Adrenal gland (tissue), 12 donors: ENCODE results near the gene SLC35A4. TPM values are rescaled to one million over a fixed set of nuclear protein-coding genes. Genes with fewer than 3 reads are reported as not detected.
A peak's percentile ranks its signal among the peaks of the same experiment; 100 is the strongest.

Source experiments
- DNase-seq, 7 donors: peaks; one replicate each; pipeline ENCODE4 v3.0.0-alpha.2; 2019 to 2020
- H3K27ac ChIP-seq, 5 donors: fragments of 200-600 bp; sonication (generic) in 4 of 5; 1 replicate in 3 of 5; 2 replicates in 2 of 5; pipeline versions ENCODE4 v1.5.1 to v1.8.0; 2016 to 2020; ENCODE audit warnings: mild to moderate bottlenecking in 1 of 5
- H3K27me3 ChIP-seq: fragments of 200-600 bp; 2 replicates; pipeline ENCODE4 v1.8.0; 2021
- H3K36me3 ChIP-seq, 2 donors: fragments of 200-600 bp; replicated peaks in 1 of 2; 1 replicate in 1 of 2; 2 replicates in 1 of 2; pipeline versions ENCODE4 v1.5.1 to v1.8.0; 2018 to 2022
- H3K4me1 ChIP-seq, 2 donors: fragments of 200-600 bp; replicated peaks in 1 of 2; 1 replicate in 1 of 2; 2 replicates in 1 of 2; pipeline versions ENCODE4 v1.5.1 to v1.8.0; 2018 to 2021
- H3K4me3 ChIP-seq, 4 donors: fragments of 200-600 bp; sonication (generic) in 3 of 4; one replicate each; pipeline ENCODE4 v1.5.1; 2016 to 2018
- H3K9me3 ChIP-seq, 3 donors: fragments of 200-600 bp; sonication (generic) in 1 of 3; replicated peaks in 1 of 3; 1 replicate in 2 of 3; 2 replicates in 1 of 3; pipeline versions ENCODE4 v1.5.1 to v1.8.0; 2016 to 2021
- POLR2A ChIP-seq, 2 donors: fragments of 450-650 bp; IDR thresholded peaks; one replicate each; pipeline ENCODE4 v1.6.1; 2017; ENCODE audit warnings: antibody characterized with exemption in 2 of 2, mild to moderate bottlenecking in 2 of 2, moderate library complexity in 1 of 2
- WGBS, 4 donors: extraction: QIAGEN DNeasy Blood & Tissue Kit in 2 of 4; methylation state at CpG; one replicate each; pipeline versions ENCODE4 v1.1.5 to v1.1.7; 2013 to 2017; 5-methylcytosine and 5-hydroxymethylcytosine counted together
- intact Hi-C, 2 donors: fragments of 100-400 bp; cut with DNase I; formaldehyde crosslinking; loops; one replicate each; pipeline versions ENCODE4 v1.14.1 to v1.15.0; 2022 to 2023
- polyA plus RNA-seq, 3 donors: library from polyadenylated mRNA; stranded (reverse); fragments of 200-250 nt in 2 of 3; fragments of 350-450 nt in 1 of 3; fragmentation: Illumina TruSeq in 1 of 3; extraction: RNeasy Lipid Tissue Mini Kit (QIAGEN cat#74804) in 1 of 3; gene quantifications; one replicate each; pipeline ENCODE4 v1.2.3, GENCODE V29; 2013 to 2014
- total RNA-seq, 9 donors: library from RNA; depleted of rRNA in 4 of 9; stranded (reverse); fragments of >200 nt in 4 of 9; fragments of 120-200 nt in 1 of 9; fragmentation: NEBNext Ultra II Directional in 1 of 9; extraction: Animal tissue kit (Norgen Biotek cat#: 25700) in 1 of 9; gene quantifications; one replicate each; pipeline versions ENCODE4 v1.1.0 to v1.2.4, GENCODE V29; 2013 to 2023
- TF ChIP-seq, protein P1 (sequence below), 6 experiments: fragments of 450-650 bp in 4 of 6; fragments of 200-600 bp in 2 of 6; sonication (generic) in 1 of 6; IDR thresholded peaks; 1 replicate in 5 of 6; 2 replicates in 1 of 6; pipeline versions ENCODE4 v1.5.1 to v1.8.0; 2016 to 2021; ENCODE audit warnings: antibody characterized with exemption in 6 of 6, mild to moderate bottlenecking in 2 of 6, moderate library complexity in 1 of 6
- donor health status: healthy with polysubstance abuse.
- donor health status: Bipolar disorder and iron deficiency.
- donor health status: DM: yes; HTN: yes; CAD: no.
- donor health status: DM: no; HTN: no; CAD: no.
- donor health status: DM: no; HTN: no; CAD: no.
- donor health status: DM: yes; HTN: yes; CAD: no.

Gene SLC35A4
- total and polyA plus RNA-seq, 12 donors = 17.3 to 135 (median 82.2) TPM

DNA sequence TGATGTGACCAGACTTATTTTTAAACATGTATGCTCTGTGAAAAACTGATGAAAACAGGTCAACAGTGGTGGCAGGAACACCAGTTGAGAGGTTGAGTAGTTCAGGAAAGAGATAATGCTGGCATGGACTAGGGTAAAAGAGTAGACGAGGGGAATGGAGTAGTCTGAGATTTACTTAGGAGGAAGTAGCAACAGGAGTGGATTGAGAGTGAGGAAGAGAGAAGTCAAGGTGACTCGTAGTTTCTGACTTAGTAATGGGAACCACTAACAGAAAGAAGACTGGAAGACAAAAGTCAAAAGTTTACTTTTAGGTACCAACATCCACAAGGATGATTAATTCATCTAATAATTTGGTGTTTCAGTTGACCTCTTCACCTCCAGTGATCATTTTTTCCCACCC lies 11.0 kb upstream of the SLC35A4 start:
- no peaks in the 10 kb centered on the region for H3K27me3 ChIP-seq
- no peaks in the 10 kb centered on the region for H3K9me3 ChIP-seq
- DNase-seq = no peak
- 68 to 78% (median 76%) methylated on average over 2 of the region's 2 CpGs for WGBS, 4 donors
- TF ChIP-seq, protein P1, sequence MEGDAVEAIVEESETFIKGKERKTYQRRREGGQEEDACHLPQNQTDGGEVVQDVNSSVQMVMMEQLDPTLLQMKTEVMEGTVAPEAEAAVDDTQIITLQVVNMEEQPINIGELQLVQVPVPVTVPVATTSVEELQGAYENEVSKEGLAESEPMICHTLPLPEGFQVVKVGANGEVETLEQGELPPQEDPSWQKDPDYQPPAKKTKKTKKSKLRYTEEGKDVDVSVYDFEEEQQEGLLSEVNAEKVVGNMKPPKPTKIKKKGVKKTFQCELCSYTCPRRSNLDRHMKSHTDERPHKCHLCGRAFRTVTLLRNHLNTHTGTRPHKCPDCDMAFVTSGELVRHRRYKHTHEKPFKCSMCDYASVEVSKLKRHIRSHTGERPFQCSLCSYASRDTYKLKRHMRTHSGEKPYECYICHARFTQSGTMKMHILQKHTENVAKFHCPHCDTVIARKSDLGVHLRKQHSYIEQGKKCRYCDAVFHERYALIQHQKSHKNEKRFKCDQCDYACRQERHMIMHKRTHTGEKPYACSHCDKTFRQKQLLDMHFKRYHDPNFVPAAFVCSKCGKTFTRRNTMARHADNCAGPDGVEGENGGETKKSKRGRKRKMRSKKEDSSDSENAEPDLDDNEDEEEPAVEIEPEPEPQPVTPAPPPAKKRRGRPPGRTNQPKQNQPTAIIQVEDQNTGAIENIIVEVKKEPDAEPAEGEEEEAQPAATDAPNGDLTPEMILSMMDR (IDR thresholded peaks at IDR 0.05) = no peak
- TF ChIP-seq POLR2A (IDR thresholded peaks at IDR 0.05) = no peak
- no peak overlapping the region for H3K4me3 ChIP-seq
- peaks cover 0 to 30% of the 10 kb centered on the region in 2 donors for H3K36me3 ChIP-seq
- intact Hi-C loops = no loop called here
- peaks cover 31 to 61% of the 10 kb centered on the region in 2 donors for H3K4me1 ChIP-seq
- peak overlapping the region in 3 of 5 donors; percentile 93 to 95 (median 94) for H3K27ac ChIP-seq

DNA sequence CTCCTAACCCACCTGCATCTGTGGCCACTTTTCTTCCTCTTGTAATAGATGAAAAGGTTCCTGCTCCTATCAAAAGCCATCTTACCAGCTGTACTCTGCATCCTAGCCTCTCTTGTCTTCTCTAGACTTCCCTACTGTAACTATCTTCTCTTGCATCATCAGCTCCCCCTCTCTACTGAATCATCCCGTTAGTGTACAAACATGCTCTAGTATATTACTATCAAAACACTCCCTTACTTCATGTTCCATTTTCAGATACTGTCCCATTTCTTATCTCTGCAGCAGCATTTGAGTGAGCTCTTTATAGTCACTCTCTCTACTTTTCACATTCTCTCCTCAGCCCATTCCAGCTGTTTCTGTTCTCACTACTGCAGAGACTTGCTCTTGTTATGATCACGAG lies 10.2 kb upstream of the SLC35A4 start:
- 40 to 51% (median 47%) methylated on average over 2 of the region's 2 CpGs for WGBS, 4 donors
- no peak for DNase-seq
- Histone ChIP-seq H3K36me3 (peaks cover 0 to 28% of the 10 kb centered on the region in 2 donors), H3K27ac (peak overlapping the region in 4 of 5 donors; percentile 45 to 95 (median 94)), H3K4me1 (peaks cover 24 to 53% of the 10 kb centered on the region in 2 donors), H3K27me3 (no peaks in the 10 kb centered on the region), H3K9me3 (no peaks in the 10 kb centered on the region), H3K4me3 (no peak overlapping the region)
- intact Hi-C loops = no loop called here
- TF ChIP-seq, protein P1 (IDR thresholded peaks at IDR 0.05) = no peak
- TF ChIP-seq POLR2A (IDR thresholded peaks at IDR 0.05) = peak in 1 of 2 donors; percentile 44

- intact Hi-C loops = loop anchor here in 1 of 2 donors (5.0 kb wide), 1 partner anchor 81 kb away; the partner anchor contains the start of gene TMCO6
- 61 to 90% (median 81%) methylated on average over 1 of the region's 1 CpG for WGBS, 4 donors
- H3K36me3 ChIP-seq = peaks cover 0 to 23% of the 10 kb centered on the region in 2 donors
These were observed 8.8 kb upstream of the SLC35A4 start for GRCh38 chr5:140555747-140556312.

GRCh38 chr5:140556438-140556837 lies 8.2 kb upstream of the SLC35A4 start:
- Histone ChIP-seq H3K27me3 (no peaks in the 10 kb centered on the region), H3K9me3 (no peaks in the 10 kb centered on the region), H3K4me1 (peaks cover 20 to 45% of the 10 kb centered on the region in 2 donors), H3K27ac (peak overlapping the region; percentile 92 to 95 (median 93)), H3K36me3 (peaks cover 0 to 17% of the 10 kb centered on the region in 2 donors), H3K4me3 (peak overlapping the region in 3 of 4 donors; percentile 71 to 93 (median 92))
- WGBS, 4 donors = 2 to 6% (median 3%) methylated on average over 6 of the region's 6 CpGs
- intact Hi-C loops = loop anchor here in 1 of 2 donors (5.0 kb wide), 1 partner anchor 81 kb away; the partner anchor contains the start of gene TMCO6
- DNase-seq = peak in 1 of 7 donors; percentile 51
- TF ChIP-seq, protein P1 (IDR thresholded peaks at IDR 0.05) = no peak
- TF ChIP-seq POLR2A (IDR thresholded peaks at IDR 0.05) = no peak

More at GRCh38 chr5:140555747-140556312, 8.8 kb upstream of the SLC35A4 start:
- TF ChIP-seq POLR2A (IDR thresholded peaks at IDR 0.05) = no peak
- TF ChIP-seq, protein P1 (IDR thresholded peaks at IDR 0.05) = no peak
- Histone ChIP-seq H3K27me3 (no peaks in the 10 kb centered on the region), H3K27ac (peak overlapping the region; percentile 42 to 95 (median 93)), H3K4me3 (peak overlapping the region in 2 of 4 donors; percentile 71 to 93), H3K9me3 (no peaks in the 10 kb centered on the region), H3K4me1 (peaks cover 20 to 45% of the 10 kb centered on the region in 2 donors)
- DNase-seq = peak in 1 of 7 donors; percentile 45
